Prostate gland (tissue), 2 donors: ENCODE measurements around the gene NIT2. TPM values are rescaled to one million over a fixed set of nuclear protein-coding genes. Genes with fewer than 3 reads are reported as not detected.
A peak's percentile ranks its signal among the peaks of the same experiment; 100 is the strongest.

ENCODE experiments used
- DNase-seq: peaks from one replicate; pipeline ENCODE4 v3.0.0-alpha.2; 2019; ENCODE audit warnings: low spot score
- H3K27ac ChIP-seq, 2 donors: fragments of 200-600 bp; sonication (generic); 2 replicates each; pipeline ENCODE4 v1.5.1; 2017 to 2019
- H3K27me3 ChIP-seq: fragments of 200-600 bp; sonication (generic); replicated peaks from 2 replicates; pipeline ENCODE4 v1.5.1; 2019; ENCODE audit not compliant: insufficient read depth
- H3K36me3 ChIP-seq, 2 donors: fragments of 200-600 bp; sonication (generic); 1 replicate in 1 of 2; 2 replicates in 1 of 2; pipeline versions ENCODE4 v1.5.1 to v1.8.1; 2017 to 2019
- H3K4me1 ChIP-seq: fragments of 200-600 bp; sonication (generic); replicated peaks from 2 replicates; pipeline ENCODE4 v1.5.1; 2019
- H3K4me3 ChIP-seq, 2 donors: fragments of 200-600 bp; sonication (generic); 2 replicates each; pipeline ENCODE4 v1.5.1; 2017 to 2019
- H3K9me3 ChIP-seq: fragments of 200-600 bp; sonication (generic); 2 replicates; pipeline ENCODE4 v1.5.1; 2017
- POLR2A ChIP-seq: fragments of 450-650 bp; IDR thresholded peaks from one replicate; pipeline ENCODE4 v1.6.1; 2016; ENCODE audit warnings: antibody characterized with exemption, mild to moderate bottlenecking
- POLR2AphosphoS5 ChIP-seq: sonication (generic); formaldehyde crosslinking; IDR thresholded peaks from one replicate; pipeline ENCODE4 v1.6.1; 2017; ENCODE audit warnings: antibody characterized with exemption
- WGBS: methylation state at CpG from one replicate; pipeline ENCODE4 v1.1.5; 2018; 5-methylcytosine and 5-hydroxymethylcytosine counted together
- intact Hi-C: fragments of 100-400 bp; cut with DNase I; formaldehyde crosslinking; loops from one replicate; pipeline ENCODE4 v1.14.2; 2022
- total RNA-seq, 2 donors: library from RNA; depleted of rRNA; stranded (reverse); fragments of >200 nt; gene quantifications; one replicate each; pipeline ENCODE4 v1.1.0, GENCODE V29; 2016
- TF ChIP-seq, protein P1 (sequence below), 4 experiments: fragments of 200-600 bp in 2 of 4; fragments of 450-650 bp in 2 of 4; sonication (generic) in 2 of 4; IDR thresholded peaks; 1 replicate in 3 of 4; 2 replicates in 1 of 4; pipeline ENCODE4 v1.5.1; 2016 to 2019; ENCODE audit warnings: antibody characterized with exemption in 4 of 4, mild to moderate bottlenecking in 2 of 4, moderate library complexity in 2 of 4

Gene NIT2
- total RNA-seq, 2 donors from 2014 or later: 21.4 to 32.4 TPM

GRCh38 chr3:100402256-100402655, 67.7 kb downstream of the NIT2 start:
- Histone ChIP-seq H3K36me3 (no peaks in the 10 kb centered on the region), H3K9me3 (no peaks in the 10 kb centered on the region), H3K27me3 (no peaks in the 10 kb centered on the region), H3K27ac (peak overlapping the region in 1 of 2 donors; percentile 89), H3K4me3 (peak overlapping the region; percentile 59 to 95), H3K4me1 (no peaks in the 10 kb centered on the region)
- TF ChIP-seq, protein P1, sequence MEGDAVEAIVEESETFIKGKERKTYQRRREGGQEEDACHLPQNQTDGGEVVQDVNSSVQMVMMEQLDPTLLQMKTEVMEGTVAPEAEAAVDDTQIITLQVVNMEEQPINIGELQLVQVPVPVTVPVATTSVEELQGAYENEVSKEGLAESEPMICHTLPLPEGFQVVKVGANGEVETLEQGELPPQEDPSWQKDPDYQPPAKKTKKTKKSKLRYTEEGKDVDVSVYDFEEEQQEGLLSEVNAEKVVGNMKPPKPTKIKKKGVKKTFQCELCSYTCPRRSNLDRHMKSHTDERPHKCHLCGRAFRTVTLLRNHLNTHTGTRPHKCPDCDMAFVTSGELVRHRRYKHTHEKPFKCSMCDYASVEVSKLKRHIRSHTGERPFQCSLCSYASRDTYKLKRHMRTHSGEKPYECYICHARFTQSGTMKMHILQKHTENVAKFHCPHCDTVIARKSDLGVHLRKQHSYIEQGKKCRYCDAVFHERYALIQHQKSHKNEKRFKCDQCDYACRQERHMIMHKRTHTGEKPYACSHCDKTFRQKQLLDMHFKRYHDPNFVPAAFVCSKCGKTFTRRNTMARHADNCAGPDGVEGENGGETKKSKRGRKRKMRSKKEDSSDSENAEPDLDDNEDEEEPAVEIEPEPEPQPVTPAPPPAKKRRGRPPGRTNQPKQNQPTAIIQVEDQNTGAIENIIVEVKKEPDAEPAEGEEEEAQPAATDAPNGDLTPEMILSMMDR (IDR thresholded peaks at IDR 0.05): no peak
- TF ChIP-seq POLR2A (no peak), POLR2AphosphoS5 (no peak)
- no peak for DNase-seq
- intact Hi-C loops: loop anchor here (10.0 kb wide), 1 partner anchor 67 kb away; the partner anchor contains the start of gene NIT2
- WGBS: 2% methylated on average over 2 of the region's 2 CpGs

GRCh38 chr3:100402891-100403290, 68.3 kb downstream of the NIT2 start:
- H3K4me3 ChIP-seq: peak overlapping the region in 1 of 2 donors; percentile 59
- no peaks in the 10 kb centered on the region for H3K27me3 ChIP-seq
- no peaks in the 10 kb centered on the region for H3K9me3 ChIP-seq
- intact Hi-C loops: loop anchor here (10.0 kb wide), 1 partner anchor 68 kb away; the partner anchor contains the start of gene NIT2
- no peaks in the 10 kb centered on the region for H3K4me1 ChIP-seq
- H3K27ac ChIP-seq: no peak overlapping the region
- TF ChIP-seq, protein P1 (IDR thresholded peaks at IDR 0.05): no peak
- no peak for TF ChIP-seq POLR2A
- TF ChIP-seq POLR2AphosphoS5: no peak
- H3K36me3 ChIP-seq: no peaks in the 10 kb centered on the region
- DNase-seq: no peak
- 49% methylated on average over 2 of the region's 2 CpGs for WGBS

- TF ChIP-seq POLR2AphosphoS5 (no peak), POLR2A (no peak)
- TF ChIP-seq, protein P1 (IDR thresholded peaks at IDR 0.05): no peak
- 78% methylated on average over 5 of the region's 5 CpGs for WGBS
- no peaks in the 10 kb centered on the region for H3K36me3 ChIP-seq
- no peaks in the 10 kb centered on the region for H3K27me3 ChIP-seq
- H3K4me3 ChIP-seq: no peak overlapping the region
- H3K27ac ChIP-seq: no peak overlapping the region
- intact Hi-C loops: loop anchor here (10.0 kb wide), 1 partner anchor 69 kb away; the partner anchor contains the start of gene NIT2
- DNase-seq: no peak
- H3K9me3 ChIP-seq: no peaks in the 10 kb centered on the region
- no peaks in the 10 kb centered on the region for H3K4me1 ChIP-seq
Observed at GRCh38 chr3:100403362-100404249, 69.0 kb downstream of the NIT2 start.

DNA sequence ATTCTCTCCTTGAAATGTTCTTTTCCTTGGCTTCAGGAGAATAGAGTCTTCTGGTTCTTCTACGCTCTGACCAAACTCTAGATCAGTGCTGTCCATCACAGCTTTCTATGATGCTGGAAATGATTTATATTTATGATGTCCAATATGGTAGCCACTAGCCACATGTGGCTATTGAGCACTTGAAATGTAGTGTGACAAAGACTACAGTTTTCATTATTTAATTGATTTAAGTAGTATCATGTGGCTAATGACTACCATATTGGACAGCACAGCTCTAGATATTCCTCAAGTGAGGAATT, 69.6 kb downstream of the NIT2 start:
- intact Hi-C loops: loop anchor here (10.0 kb wide), 1 partner anchor 69 kb away; the partner anchor contains the start of gene NIT2
- H3K4me3 ChIP-seq: no peak overlapping the region
- H3K9me3 ChIP-seq: no peaks in the 10 kb centered on the region
- DNase-seq: no peak
- 96% methylated on average over 1 of the region's 1 CpG for WGBS
- no peaks in the 10 kb centered on the region for H3K27me3 ChIP-seq
- no peak for TF ChIP-seq POLR2A
- TF ChIP-seq, protein P1 (IDR thresholded peaks at IDR 0.05): no peak
- no peaks in the 10 kb centered on the region for H3K36me3 ChIP-seq
- H3K27ac ChIP-seq: no peak overlapping the region
- no peaks in the 10 kb centered on the region for H3K4me1 ChIP-seq

DNA sequence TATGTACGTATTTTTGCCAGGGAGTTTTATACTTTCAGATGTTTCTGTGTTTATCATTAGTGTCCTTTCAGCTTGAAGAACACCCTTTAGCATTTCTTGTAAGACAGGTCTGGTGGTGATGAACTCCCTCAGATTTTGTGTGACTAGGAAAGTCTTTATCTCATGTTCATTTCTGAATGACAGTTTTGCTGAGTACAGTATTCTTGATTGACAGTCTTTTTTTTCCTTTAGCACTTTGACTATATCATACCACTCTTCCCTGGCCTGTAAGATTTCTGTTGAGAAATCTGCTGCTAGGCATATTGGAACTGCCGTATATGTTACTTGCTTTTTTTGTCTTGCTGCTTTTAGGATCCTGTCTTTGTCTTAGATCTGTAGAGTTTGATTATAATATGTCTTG, 72.6 kb downstream of the NIT2 start:
- intact Hi-C loops: loop anchor here (10.0 kb wide), 1 partner anchor 72 kb away; the partner anchor contains the start of gene NIT2

More for the DNA sequence above, 72.6 kb downstream of the NIT2 start:
- no peak for DNase-seq
- no peak overlapping the region for H3K27ac ChIP-seq
- no peaks in the 10 kb centered on the region for H3K36me3 ChIP-seq
- H3K9me3 ChIP-seq: no peaks in the 10 kb centered on the region
- H3K4me1 ChIP-seq: no peaks in the 10 kb centered on the region
- TF ChIP-seq POLR2A (no peak), POLR2AphosphoS5 (no peak)
- TF ChIP-seq, protein P1 (IDR thresholded peaks at IDR 0.05): no peak
- H3K27me3 ChIP-seq: no peaks in the 10 kb centered on the region
- WGBS: 75% methylated on average over 2 of the region's 2 CpGs
- H3K4me3 ChIP-seq: no peak overlapping the region
